HG03135 (cell line): ENCODE data around the gene ANO10.
A peak's percentile ranks its signal among the peaks of the same experiment; 100 is the strongest.
"Not testable (repeated sequence)": the region's sequence is repeated elsewhere in the genome, so short reads cannot be mapped to it uniquely, and the experiment has no call there.

Experiments used
- ATAC-seq: cut with Tn5 transposase; IDR thresholded peaks from one replicate; pipeline ENCODE4 v1.9.1; 2021; ENCODE audit warnings: mild to moderate bottlenecking, moderate library complexity; ENCODE audit not compliant: unreplicated experiment

ANO10 gene

DNA sequence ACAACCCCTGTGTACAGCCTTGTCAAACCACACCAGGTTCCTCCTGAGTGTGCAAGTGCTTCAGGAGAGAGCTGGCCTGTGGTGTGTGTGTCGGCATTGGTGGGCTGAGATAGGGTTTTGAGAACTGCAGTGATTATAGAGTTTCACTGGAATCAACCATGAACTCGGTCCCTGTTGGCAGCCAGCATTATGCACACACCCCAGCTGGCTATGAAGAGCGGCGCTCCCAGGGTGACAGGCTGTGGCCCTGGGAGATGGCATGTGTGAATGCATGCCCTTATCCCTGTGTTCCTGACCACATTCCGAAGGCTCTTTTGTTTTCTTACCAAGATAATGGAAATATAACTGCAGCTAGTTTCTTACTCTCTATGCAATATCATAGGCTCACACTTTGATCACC is 233.6 kb downstream of the ANO10 start:
- ATAC-seq, result no peak

DNA sequence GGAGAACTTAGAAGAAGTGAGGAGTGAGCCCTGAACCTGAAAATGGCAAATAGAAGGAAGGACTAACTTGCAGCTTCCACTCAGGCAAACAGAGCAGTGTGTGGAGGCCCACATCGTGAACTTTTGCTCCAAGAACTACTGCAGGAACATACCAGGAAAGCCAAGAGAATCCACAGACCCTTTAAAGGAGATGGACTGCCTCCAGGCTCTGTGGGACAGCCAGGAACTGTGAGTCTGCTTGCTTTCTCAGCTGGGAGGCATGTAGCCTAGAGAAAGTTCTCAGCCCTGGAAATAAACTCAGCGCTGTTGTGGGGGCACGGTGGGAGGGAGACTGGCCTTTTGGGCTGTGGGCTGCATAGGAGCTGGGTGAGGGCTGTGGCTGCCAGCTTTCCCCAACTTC is 242.5 kb downstream of the ANO10 start:
- no peak for ATAC-seq

DNA sequence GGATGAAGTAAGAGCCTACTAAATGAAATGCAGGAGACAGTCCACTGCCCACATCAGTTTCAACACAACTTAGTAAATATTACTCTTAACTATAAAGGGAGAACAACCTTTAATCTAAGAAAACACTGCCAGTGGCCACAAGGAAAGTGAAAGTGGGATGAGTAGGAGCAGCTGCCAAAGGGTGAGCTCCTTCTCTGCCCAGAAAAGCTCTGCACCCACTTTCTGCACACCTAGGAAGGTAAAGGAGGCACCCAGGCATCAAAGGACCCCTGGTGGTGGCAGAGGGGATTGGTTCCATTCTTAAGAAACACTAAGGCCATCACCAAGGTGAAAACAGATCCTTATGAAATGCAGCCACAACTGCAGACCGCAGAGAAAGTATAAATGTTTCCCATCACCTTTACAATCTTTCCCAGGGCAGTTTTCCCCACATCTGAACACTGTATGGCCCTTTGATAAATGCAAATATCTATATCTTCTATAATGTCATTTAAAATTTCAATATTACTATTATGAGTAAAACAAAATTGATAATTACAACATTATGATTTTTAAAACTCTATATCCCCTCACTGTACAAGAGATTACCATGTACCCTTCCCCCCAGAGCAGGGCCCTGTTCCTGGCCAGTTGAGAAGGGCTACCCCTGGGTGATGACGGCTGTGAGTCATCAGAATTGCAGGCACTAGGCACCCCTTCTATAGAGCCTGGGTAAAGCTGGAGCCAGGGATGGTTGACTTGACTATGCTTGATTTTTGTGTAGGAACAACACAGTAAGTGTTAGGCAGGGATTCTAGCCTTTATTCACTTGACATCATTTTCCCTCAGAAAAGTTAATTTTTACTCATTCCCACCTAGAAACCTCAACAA is 243.5 kb downstream of the ANO10 start:
- peak; percentile 60 for ATAC-seq

DNA sequence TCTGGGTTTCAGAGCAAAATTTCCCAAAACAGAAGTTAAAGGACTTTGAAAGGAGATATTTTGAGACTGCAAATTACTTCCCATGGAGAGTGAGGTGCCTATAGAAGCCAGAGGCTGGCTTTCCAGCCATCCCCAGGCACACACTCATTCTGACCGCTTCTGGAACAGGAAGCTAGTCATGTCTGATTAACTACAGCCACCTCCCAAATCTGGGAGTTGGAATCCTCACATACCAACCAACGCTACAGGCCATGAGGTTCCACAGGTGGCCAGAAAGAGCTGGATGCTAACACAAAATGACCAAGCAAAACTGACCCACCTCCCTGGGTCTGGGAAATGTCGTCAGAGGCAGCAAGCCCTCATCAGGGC is 248.3 kb downstream of the ANO10 start:
- ATAC-seq, result no peak

DNA sequence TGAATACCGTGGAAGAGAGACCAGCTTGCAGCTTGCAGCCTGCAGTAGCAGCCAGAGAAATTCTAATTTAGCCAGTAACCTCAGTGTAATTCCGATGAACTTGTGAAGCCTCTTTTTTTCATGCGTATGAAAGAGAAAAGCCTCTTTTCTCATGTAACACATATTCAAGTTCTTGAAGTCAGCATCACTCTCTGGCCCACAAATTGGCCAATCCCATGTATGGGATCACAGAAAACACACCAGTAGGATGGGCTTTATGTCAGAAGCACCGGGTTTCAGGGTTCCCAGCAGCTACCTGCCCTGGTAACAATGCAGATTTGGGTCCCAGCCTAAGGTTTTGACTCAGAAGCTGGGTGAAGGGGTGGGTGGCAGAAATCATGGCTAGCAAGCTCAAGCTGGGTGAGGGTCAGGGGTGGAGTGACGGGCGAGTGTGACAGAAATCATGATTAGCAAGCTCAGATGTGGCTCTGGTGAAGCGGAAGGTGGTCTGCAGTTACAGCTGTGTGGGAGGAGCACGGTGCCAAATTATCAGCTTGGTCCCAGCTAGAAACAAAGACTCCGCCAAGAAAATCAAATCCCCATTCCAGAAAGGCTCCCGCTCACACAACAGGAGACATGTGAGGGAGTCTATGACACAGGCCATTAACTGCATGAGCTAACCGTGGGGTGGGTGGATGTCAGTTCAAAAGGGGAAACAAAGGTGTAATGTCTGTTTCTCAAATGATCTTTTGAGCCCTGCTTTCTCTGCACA is 248.8 kb downstream of the ANO10 start:
- no peak for ATAC-seq

DNA sequence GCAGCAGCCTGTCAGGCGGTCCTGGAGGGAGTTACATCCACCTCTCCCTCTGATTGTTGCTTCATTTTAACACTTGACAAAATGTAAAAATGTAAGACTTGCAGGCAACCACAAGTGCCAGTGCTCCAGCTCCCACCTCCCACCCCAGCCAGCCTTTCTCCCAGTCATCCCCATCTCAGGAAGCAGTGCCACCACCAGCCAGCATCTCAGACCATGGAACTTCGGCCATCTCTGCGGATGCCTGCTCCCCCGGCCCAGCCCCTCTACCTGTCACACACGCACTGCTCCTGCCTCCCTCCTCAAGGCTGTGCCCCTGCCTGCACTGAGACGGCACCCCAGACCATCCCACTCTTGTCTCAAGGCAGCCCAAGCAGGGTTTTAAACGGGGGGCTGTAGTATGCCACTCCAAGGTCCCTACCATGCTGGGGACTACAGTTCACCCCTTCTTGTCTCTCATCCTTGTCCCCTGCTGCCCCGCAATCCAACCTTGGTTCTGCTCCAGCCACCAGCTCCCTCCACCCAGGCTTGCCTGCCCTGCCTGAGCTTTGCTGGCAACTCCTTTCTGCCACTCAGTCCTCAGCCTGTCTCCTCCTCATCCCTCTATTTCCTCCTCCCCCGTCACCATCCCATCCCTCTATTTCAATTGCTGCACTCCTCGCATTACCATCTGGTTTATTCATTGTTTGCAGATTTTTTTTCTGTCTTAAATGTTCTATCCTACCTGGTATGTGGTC is 249.6 kb downstream of the ANO10 start:
- no peak for ATAC-seq

DNA sequence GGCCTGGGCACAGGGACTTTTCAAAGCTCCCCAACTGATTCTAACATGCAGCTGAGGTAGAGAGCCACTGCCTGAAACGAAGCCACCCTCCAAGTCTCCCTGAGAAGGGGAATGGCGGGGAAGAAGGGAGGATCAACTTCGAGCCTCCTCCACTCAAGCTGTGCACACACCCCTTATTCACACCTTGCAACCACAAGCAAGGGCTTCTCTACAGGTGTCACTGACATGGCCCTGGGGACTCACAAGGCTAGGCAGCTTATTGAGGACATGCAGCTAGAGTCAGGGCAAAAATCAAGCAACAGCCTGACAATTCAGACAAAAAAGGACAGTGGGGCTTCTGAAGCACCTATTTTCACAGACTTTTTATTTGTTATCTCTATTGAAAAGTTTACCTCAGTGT is 250.3 kb downstream of the ANO10 start:
- ATAC-seq, result no peak

DNA sequence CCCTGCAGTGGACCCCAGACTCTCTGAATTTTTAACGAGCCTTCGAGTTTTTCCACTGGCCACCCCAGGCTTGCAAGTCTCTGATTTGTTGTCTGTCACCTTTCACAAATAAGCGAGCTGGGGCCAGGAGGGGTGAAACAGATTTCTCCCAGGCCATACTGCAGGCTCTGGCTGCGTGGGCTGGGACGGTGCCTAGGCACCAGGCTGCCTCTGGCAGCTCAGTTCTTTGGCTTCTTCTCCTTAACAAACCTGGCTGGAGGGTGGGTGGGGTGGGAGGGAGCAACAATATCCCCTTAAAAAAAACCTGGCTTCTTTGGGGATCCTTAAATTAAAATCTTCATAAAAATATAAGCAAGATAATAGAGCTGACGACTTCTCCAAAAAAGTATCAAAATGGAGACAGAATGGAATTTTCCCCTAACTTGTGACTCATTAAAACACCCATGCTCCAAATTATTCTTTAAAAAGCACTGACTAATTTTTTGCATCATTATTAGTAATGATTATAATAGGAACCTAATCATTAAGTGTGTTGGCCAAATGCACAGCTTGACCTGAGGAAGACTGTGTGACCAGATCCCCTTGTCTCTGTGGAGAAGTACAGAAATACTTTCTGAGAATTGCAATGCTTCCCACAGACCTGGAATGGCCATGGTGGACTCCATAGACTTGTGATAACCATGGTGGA is 251.4 kb downstream of the ANO10 start:
- no peak for ATAC-seq

DNA sequence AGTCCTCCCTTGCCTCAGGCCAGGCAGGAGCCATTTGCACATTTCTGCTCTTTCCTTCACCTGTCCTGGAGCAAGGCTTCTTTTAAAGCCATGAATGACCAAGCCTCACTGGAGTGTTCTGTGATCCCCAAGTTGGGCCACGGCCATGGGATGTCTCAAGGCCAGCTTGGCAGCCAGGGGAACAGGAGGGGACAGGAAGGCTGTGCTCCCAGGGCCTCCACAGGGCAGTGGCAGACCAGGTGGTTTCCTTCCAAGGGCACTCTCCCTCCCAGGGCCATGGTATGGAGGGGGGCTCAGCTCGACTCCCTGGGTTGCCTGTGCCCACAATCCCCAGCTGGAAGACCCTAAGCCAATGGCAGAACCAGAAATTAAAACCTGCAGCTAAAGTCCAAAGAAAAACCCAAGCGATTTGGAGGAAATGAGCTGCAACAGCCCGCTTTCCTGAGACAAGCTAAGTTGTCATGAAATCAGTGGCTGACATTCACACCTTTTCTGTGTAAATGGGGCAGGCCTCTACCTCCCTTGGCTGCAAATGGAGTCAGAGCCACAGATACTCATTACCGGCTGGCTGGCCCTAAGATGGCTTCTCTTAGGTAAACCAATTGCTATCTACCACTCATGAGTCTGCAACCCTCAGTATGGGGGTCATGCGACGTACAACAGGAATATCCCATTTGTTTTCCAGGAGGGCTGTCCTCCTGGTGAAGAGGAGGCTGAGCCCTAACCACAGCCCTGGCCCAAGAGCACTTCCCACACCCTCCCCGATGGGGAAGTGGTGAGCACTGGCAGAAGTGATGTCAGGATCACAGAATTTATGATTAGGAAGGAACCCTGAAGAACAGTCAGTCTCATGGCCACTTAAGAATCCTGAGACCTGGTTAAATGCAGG is 252.2 kb downstream of the ANO10 start:
- no peak for ATAC-seq

DNA sequence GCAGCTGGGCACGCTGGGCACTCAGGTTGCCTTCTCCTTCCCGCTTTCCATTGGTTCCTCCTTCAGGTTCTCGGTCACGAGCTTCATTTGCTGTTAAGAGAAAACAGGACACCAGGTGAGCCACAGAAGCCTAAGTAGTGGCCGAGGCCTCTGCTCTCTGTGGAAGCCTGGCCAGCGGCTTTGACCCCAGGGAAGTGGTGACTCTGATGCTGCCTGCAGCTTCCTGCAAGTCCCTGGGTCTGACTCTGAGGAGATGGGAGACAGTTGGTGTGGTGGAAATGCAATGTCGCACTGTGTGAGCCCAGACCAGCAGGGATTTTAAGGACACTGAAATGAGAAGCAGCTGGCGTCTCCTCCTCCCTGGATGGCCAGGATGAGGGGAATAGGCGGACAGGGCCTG is 254.9 kb downstream of the ANO10 start:
- ATAC-seq, result no peak

DNA sequence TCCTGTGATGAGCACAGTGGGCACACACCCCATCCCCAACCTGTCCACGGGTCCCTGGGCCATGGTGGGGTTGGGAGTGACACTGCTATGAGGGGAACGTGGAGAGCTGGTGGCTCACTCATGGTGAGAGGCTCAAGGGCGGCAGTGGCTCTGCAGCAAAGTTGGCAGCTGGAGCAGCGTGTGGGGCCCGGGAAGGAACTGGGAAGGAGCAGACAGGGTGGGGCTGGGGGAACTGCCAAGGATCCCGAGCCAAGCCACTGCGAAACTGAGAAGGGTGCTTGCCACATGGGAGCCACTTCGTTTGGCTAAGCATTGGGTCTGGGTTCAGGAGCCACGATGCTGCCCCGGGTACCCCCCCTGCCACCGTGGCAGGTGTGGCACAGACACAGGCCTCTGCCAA is 255.3 kb downstream of the ANO10 start:
- no peak for ATAC-seq

DNA sequence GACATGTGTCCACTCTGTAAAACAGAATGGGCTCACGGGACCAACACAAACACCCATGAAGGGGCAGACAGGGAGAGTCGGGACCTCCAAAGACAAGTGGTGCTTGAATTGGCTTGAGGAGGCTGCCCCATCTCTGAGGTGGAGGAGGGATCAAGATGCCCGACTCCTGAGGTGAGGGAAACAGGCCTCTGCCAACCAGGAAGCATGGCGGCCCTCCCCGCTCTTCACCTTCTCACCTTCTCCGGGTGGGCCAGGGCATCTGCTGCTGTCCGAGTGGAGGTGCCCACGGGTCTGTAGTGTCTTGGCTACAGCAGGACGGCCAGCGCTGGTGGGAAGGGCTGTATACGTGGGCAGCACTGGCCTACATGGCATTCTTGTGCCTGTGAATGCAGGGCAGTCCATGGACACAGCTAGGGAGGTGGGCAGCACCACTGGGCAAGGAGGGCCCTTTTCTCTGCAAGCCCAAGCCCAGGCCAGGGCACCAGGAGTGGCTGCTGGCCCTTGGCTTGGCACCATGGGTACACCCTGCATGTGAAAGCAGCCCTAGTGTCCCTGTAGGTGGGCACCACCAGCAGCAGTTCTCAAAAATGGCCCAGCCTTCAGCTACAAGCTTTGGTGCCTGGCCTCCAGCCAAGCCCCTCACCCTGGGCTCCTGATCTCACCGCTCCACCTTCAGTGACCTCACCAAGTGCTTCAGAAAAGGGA is 256.1 kb downstream of the ANO10 start:
- no peak for ATAC-seq

DNA sequence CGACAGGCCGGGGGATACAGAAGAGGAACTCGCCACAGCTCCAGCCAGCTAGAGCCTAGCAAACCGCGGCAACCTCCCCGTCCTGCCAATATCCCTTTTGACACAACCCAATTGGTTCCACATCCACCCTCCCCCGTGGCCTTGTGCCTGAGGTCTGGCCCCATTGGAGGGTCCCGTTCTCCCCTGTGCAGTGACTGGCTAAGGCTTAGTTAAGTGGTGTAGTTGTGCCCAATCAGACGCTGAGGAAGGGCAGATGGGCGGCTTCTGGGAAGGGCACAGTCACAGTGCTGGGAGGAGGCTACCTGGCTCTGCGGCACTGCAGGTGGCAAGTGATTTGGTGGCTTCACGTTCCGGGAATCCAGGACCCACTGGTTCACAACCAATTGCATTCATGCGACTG is 256.9 kb downstream of the ANO10 start:
- ATAC-seq, result no peak

DNA sequence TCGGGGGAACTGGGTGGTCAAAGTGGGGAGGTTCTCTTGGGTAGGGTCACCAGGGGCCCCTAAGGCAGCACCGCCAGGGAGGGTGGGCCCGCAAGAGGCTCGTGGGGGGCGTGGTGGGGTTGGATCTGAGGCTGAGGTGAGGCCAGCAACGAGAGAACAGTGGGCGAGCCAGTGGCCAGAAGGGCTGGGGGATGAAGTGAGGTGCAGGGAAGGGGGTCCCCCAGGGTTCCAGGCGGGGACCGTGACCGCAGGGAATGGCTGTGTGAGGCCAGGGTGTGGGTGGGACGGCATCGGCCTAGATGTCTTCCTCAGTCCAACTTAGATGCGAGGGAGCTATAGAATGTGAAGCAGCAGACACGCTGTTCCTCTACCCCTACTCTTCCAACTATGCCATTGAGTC is 257.3 kb downstream of the ANO10 start:
- ATAC-seq, result no peak

DNA sequence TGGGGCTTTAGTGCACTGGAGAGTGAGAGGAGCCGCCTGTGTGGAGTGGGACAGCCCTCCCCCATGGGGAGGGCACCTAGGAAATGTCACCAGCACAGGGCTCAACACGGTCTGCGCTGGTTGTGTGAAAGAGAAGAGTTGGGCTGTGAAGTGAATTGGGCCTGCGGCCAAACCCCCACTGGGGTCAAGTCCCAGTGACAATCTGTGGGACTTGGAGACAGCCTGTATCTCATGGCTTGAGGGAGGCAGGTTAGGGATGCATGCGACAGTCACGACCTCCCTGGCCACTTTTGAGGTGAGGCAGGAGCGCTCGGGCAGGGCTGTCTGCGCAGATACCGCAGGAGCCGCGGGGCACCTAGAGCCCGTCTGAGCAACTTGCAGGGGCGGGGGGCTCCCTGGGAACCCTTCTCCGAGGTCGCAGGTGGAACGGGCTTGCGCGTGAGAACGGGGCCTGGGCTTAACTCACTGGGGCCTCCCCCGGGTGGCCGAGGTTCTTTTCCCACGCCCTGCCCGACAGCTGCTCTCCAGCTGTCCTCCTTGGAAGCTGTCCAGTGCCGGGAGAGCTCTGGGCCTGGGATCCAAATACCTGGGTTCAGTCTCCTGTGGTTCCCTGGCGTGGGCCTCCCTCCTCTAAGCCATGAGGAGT is 258.1 kb downstream of the ANO10 start:
- ATAC-seq, result no peak

DNA sequence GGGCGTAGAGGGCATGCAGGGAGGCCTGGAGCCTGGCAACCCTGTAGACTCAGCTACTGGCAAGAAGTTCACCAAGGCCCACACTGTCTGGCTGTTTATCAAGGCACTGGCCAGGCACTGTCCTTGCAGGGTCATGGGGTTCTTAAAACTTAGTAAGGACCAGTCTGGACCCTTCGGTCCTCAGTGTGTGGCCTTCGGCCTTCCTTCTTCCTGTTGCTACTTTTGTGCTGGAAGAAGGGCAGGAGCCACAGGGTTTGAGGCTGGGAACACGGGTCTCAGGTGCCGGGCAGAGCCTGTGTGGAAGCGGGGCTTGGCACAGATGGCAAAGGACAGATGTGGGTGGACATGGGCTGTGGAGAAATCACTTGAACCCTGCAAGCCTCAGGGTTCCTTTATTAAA is 258.9 kb downstream of the ANO10 start:
- ATAC-seq, result no peak

DNA sequence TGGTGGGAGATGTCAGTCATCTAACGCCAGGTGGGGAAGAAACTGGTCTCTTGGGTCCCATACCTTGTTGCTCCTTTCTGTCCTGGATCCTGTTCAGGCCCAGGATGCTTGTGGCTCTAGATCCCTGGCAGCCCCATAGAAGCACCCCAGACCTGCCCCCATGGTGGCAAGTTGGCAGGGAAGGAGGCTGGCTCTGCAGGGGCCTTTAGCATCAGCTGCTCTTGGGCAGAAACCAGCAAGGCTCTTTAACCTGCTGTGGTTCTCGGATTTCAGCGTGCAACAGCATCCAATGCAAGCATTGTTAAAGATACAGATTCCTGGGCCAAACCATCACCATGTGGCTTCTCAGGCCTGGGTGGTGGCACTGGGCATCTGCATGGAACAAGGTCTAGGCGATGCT is 259.6 kb downstream of the ANO10 start:
- ATAC-seq, result no peak

DNA sequence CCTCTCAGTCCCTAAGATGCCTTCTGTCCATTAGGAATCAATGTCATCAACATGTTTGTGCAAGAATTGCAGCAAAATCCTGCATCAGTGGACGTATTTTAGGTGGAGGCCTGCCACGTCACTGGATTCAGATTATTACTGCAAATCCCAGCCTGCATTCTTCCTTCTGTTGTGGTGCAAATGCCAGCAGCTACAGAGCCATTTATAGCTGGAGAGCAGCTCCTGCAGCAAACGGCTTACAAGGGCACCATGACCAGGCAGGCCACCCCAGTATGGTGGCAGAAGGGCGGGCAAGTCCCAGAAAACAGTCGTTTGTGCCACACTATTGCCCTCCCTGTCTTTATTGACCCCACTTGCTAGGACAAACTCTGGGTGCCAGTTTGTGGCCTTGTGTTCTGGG is 260.7 kb downstream of the ANO10 start:
- no peak for ATAC-seq

DNA sequence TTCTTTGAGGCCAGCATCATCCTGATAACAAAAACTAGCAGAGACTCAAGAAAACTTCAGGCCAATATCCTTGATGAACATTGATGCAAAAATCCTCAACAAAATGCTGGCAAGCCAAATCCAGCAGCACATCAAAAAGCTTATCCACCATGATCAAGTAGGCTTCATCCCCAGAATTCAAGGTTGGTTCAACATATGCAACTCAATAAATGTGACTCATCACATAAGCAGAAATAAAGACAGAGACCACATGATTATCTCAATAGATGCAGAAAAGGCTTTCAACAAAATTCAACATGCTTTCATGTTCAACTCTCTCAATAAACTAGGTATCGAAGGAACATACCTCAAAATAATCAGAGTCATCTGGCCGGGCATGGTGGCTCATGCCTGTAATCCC is 265.8 kb downstream of the ANO10 start:
- not testable (repeated sequence) for ATAC-seq
